IMR-90 (cell line): ENCODE results near the gene RNF227. TPM values are rescaled to one million over a fixed set of nuclear protein-coding genes. Genes with fewer than 3 reads are reported as not detected.

Source experiments
- ATAC-seq: fragments of 200-7000 bp; cut with Tn5 transposase; 2 replicates; pipeline ENCODE4 v1.9.1; 2020; ENCODE audit warnings: low read depth, mild to moderate bottlenecking, moderate library complexity
- BruUV-seq: library from RNA; stranded (reverse); fragments of 400-500 nt; replicated peaks from 2 replicates; lab custom pipeline; 2021; lab: Mats Ljungman, UMichigan
- CTCF ChIA-PET: fragments of 300-600 bp; formaldehyde crosslinking; extraction: SDS; loops from one replicate; lab custom pipeline; 2021; ENCODE audit warnings: antibody characterized with exemption; lab: Yijun Ruan, JAX
- POLR2A ChIA-PET: fragments of 300-600 bp; sonication (Branson Sonifier 250); formaldehyde crosslinking; loops from one replicate; lab custom pipeline; 2022; ENCODE audit warnings: antibody characterized with exemption; ENCODE audit not compliant: unreplicated experiment; lab: Charles Lee
- DNase-seq: peaks from one replicate; pipeline ENCODE4 v3.0.0; 2013
- H2AFZ ChIP-seq: replicated peaks from 2 replicates; pipeline ENCODE3; 2013; ENCODE audit warnings: low read length, mild to moderate bottlenecking; ENCODE audit not compliant: poor library complexity
- H2AK5ac ChIP-seq: 2 replicates; pipeline ENCODE4 v1.6.1; 2013; ENCODE audit warnings: low read depth, low read length, inconsistent platforms
- H2AK9ac ChIP-seq: replicated peaks from 2 replicates; pipeline ENCODE3; 2013; ENCODE audit warnings: mild to moderate bottlenecking, low read depth, low read length, moderate library complexity; ENCODE audit not compliant: poor library complexity
- H2BK120ac ChIP-seq: 2 replicates; pipeline ENCODE4 v1.6.1; 2013; ENCODE audit warnings: low read depth, low read length, inconsistent platforms
- H2BK15ac ChIP-seq: 3 replicates; pipeline ENCODE4 v1.6.1; 2013; ENCODE audit warnings: low read depth, low read length, inconsistent platforms
- H2BK20ac ChIP-seq: 2 replicates; pipeline ENCODE4 v1.6.1; 2013; ENCODE audit warnings: low read depth, mild to moderate bottlenecking, inconsistent platforms, low read length, moderate library complexity
- H2BK5ac ChIP-seq: 2 replicates; pipeline ENCODE4 v1.6.1; 2013; ENCODE audit warnings: mild to moderate bottlenecking, low read depth, low read length, inconsistent platforms; ENCODE audit not compliant: poor library complexity, severe bottlenecking
- H3K14ac ChIP-seq: replicated peaks from 2 replicates; pipeline ENCODE4 v1.6.1; 2013; ENCODE audit warnings: low read depth, low read length, inconsistent platforms
- H3K18ac ChIP-seq: 2 replicates; pipeline ENCODE4 v1.6.1; 2013; ENCODE audit warnings: low read depth, low read length, control low read depth
- H3K23ac ChIP-seq: 2 replicates; pipeline ENCODE4 v1.6.1; 2013; ENCODE audit warnings: low read depth, low read length, inconsistent platforms
- H3K27ac ChIP-seq: 2 replicates; pipeline ENCODE4 v1.5.1; 2013; ENCODE audit warnings: mild to moderate bottlenecking, control low read depth, low read length; ENCODE audit not compliant: insufficient read depth
- H3K27me3 ChIP-seq: 2 replicates; pipeline ENCODE4 v1.6.1; 2013; ENCODE audit warnings: low read length; ENCODE audit not compliant: control insufficient read depth, insufficient read depth
- H3K36me3 ChIP-seq: 2 replicates; pipeline ENCODE4 v1.6.1; 2013; ENCODE audit warnings: low read length, mixed read lengths; ENCODE audit not compliant: control insufficient read depth, insufficient read depth
- H3K4ac ChIP-seq: 2 replicates; pipeline ENCODE4 v1.6.1; 2013; ENCODE audit warnings: low read depth, low read length, inconsistent platforms
- H3K4me1 ChIP-seq: 2 replicates; pipeline ENCODE4 v1.6.1; 2013; ENCODE audit warnings: low read length, mixed read lengths; ENCODE audit not compliant: control insufficient read depth, insufficient read depth
- H3K4me2 ChIP-seq: 2 replicates; pipeline ENCODE4 v1.6.1; 2013; ENCODE audit warnings: low read depth, mild to moderate bottlenecking, control low read depth, low read length, moderate library complexity
- H3K4me3 ChIP-seq: 2 replicates; pipeline ENCODE4 v1.5.1; 2013; ENCODE audit warnings: low read depth, mild to moderate bottlenecking, control low read depth, low read length, moderate library complexity; ENCODE audit not compliant: insufficient read depth
- H3K56ac ChIP-seq: 2 replicates; pipeline ENCODE4 v1.6.1; 2013; ENCODE audit warnings: low read length, inconsistent platforms; ENCODE audit not compliant: insufficient read depth; ENCODE audit errors: extremely low read depth
- H3K79me1 ChIP-seq, 2 experiments: 2 replicates each; pipeline ENCODE4 v1.6.1; 2013; ENCODE audit warnings: low read length in 2 of 2, inconsistent platforms in 1 of 2, low read depth in 1 of 2
- H3K9ac ChIP-seq: 2 replicates; pipeline ENCODE4 v1.6.1; 2013; ENCODE audit warnings: low read depth, low read length, control low read depth
- H3K9me1 ChIP-seq: 2 replicates; pipeline ENCODE4 v1.6.1; 2013; ENCODE audit warnings: low read length, inconsistent platforms; ENCODE audit not compliant: insufficient read depth
- H3K9me3 ChIP-seq: 2 replicates; pipeline ENCODE4 v1.6.1; 2013; ENCODE audit warnings: low read length; ENCODE audit not compliant: control insufficient read depth, insufficient read depth
- H4K20me1 ChIP-seq: 2 replicates; pipeline ENCODE4 v1.6.1; 2013; ENCODE audit warnings: low read length, inconsistent platforms; ENCODE audit not compliant: insufficient read depth
- H4K5ac ChIP-seq: 2 replicates; pipeline ENCODE4 v1.6.1; 2013; ENCODE audit warnings: mild to moderate bottlenecking, low read depth, low read length, control low read depth
- H4K8ac ChIP-seq, 2 experiments: 2 replicates each; pipeline ENCODE4 v1.6.1; 2013; ENCODE audit warnings: low read depth in 2 of 2, low read length in 2 of 2, control low read depth in 1 of 2, inconsistent platforms in 1 of 2
- H4K91ac ChIP-seq: 2 replicates; pipeline ENCODE4 v1.6.1; 2013; ENCODE audit warnings: low read depth, low read length, inconsistent platforms; ENCODE audit not compliant: insufficient read depth
- BHLHE40 ChIP-seq: fragments of 150-350 bp; IDR thresholded peaks from 2 replicates; pipeline ENCODE4 v1.6.1; 2016; ENCODE audit warnings: mild to moderate bottlenecking, low read depth, low read length
- CEBPB ChIP-seq: IDR thresholded peaks from 2 replicates; pipeline ENCODE4 v1.6.1; 2012; ENCODE audit warnings: low read depth, low read length, improper control_type of control experiment
- CHD1 ChIP-seq: IDR thresholded peaks from 2 replicates; pipeline ENCODE4 v1.6.1; 2012; ENCODE audit warnings: low read depth, low read length, improper control_type of control experiment
- CTCF ChIP-seq: conservative IDR thresholded peaks from 2 replicates; pipeline ENCODE4 v1.5.1; 2012; ENCODE audit warnings: mild to moderate bottlenecking, low read depth, low read length, improper control_type of control experiment
- ELK1 ChIP-seq: fragments of 150-350 bp; IDR thresholded peaks from 2 replicates; pipeline ENCODE4 v1.6.1; 2016; ENCODE audit warnings: low read depth, mild to moderate bottlenecking, low read length, moderate library complexity, borderline replicate concordance
- FOS ChIP-seq: fragments of 150-350 bp; IDR thresholded peaks from 2 replicates; pipeline ENCODE4 v1.6.1; 2016; ENCODE audit warnings: low read depth, low read length
- MAFK ChIP-seq: IDR thresholded peaks from 2 replicates; pipeline ENCODE4 v1.6.1; 2012; ENCODE audit warnings: low read depth, low read length, improper control_type of control experiment
- MAZ ChIP-seq: IDR thresholded peaks from 2 replicates; pipeline ENCODE4 v1.6.1; 2012; ENCODE audit warnings: low read depth, mild to moderate bottlenecking, low read length, improper control_type of control experiment, moderate library complexity, borderline replicate concordance
- MXI1 ChIP-seq: IDR thresholded peaks from 2 replicates; pipeline ENCODE4 v1.6.1; 2012; ENCODE audit warnings: low read depth, mild to moderate bottlenecking, low read length, moderate library complexity, borderline replicate concordance
- NFE2L2 ChIP-seq: fragments of 150-350 bp; IDR thresholded peaks from 2 replicates; pipeline ENCODE4 v1.6.1; 2016; ENCODE audit warnings: low read depth, mild to moderate bottlenecking, low read length
- POLR2A ChIP-seq: IDR thresholded peaks from 2 replicates; pipeline ENCODE4 v1.6.1; 2012; ENCODE audit warnings: mild to moderate bottlenecking, low read depth, low read length
- RAD21 ChIP-seq: IDR thresholded peaks from 2 replicates; pipeline ENCODE4 v1.6.1; 2012; ENCODE audit warnings: low read length, improper control_type of control experiment
- RCOR1 ChIP-seq: IDR thresholded peaks from 2 replicates; pipeline ENCODE4 v1.6.1; 2012; ENCODE audit warnings: mild to moderate bottlenecking, low read length, improper control_type of control experiment; ENCODE audit not compliant: insufficient replicate concordance
- RFX5 ChIP-seq: IDR thresholded peaks from 2 replicates; pipeline ENCODE4 v1.8.0; 2012; ENCODE audit warnings: low read depth, mild to moderate bottlenecking, low read length, moderate library complexity
- SMC3 ChIP-seq: fragments of 150-350 bp; IDR thresholded peaks from 2 replicates; pipeline ENCODE4 v1.6.1; 2016; ENCODE audit warnings: low read depth, mild to moderate bottlenecking, antibody characterized with exemption, low read length, moderate library complexity
- WGBS, 2 experiments: methylation state at CpG; one replicate each; pipeline versions ENCODE4 v1.1.5 to v1.1.7; 2013; ENCODE audit warnings: missing lambda C conversion rate in 2 of 2; ENCODE audit not compliant: insufficient read length in 1 of 2; ENCODE audit errors: extremely low coverage in 2 of 2; 5-methylcytosine and 5-hydroxymethylcytosine counted together
- dilution Hi-C: fragments of 300-500 bp; cut with HindIII; formaldehyde crosslinking; loops from one replicate; pipeline ENCODE4 v1.14.3; 2018; ENCODE audit warnings: low sequenced_read_pairs; ENCODE audit not compliant: unreplicated experiment
- in situ Hi-C: fragments of 300-500 bp; cut with MboI; formaldehyde crosslinking; loops from 3 replicates; pipeline ENCODE4 v1.14.3; 2019; ENCODE audit warnings: low sequenced_read_pairs, inconsistent platforms, mixed read lengths
- intact Hi-C: fragments of 100-400 bp; cut with micrococcal nuclease; formaldehyde crosslinking; loops from 2 replicates; pipeline ENCODE4 v1.10.0; 2022
- polyA plus RNA-seq, 3 experiments: library from polyadenylated mRNA; depleted of rRNA; stranded (reverse); fragments of >200 nt; gene quantifications; 2 replicates each; pipeline ENCODE4 v1.2.3, GENCODE V29; 2012; ENCODE audit warnings: low replicate concordance in 1 of 3
- total RNA-seq: library from RNA; depleted of rRNA; stranded (reverse); fragments of >200 nt; gene quantifications from 2 replicates; pipeline ENCODE4 v1.2.3, GENCODE V29; 2012
- TF ChIP-seq, protein P1 (sequence below): fragments of 150-350 bp; IDR thresholded peaks from 2 replicates; pipeline ENCODE4 v1.6.1; 2017; ENCODE audit warnings: mild to moderate bottlenecking, antibody characterized with exemption, low read length, low read depth

RNF227 gene
- total and polyA plus RNA-seq, 2 of the 4 experiments (the other 2 are of a cell fraction) = 1.3 to 3.1 TPM

DNA sequence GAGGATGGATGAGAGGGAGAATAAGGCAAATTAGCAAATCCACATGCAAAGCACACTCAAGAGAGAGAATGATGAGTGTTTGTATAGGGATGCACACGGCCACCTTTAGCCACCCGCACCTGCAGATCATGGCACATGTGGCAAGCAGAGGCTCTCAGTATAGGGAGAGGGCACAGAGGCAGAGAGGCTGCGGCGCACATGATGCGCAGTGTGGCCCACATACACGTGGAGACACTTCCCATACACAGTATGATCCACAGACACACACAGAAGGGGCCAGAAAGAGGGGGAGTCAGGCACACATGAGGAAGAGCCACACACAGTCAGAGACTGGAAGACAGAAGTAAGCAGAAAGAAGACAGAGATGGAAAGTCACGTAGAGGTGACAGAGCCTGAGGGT, 34.0 kb downstream of the RNF227 start:
- ChIA-PET POLR2A (no interaction called here), CTCF (no interaction called here)
- BruUV-seq = no TSS peak
- Histone ChIP-seq H3K4me1 (peaks cover 8% of the 10 kb centered on the region), H3K18ac (no peak overlapping the region), H3K4ac (no peak overlapping the region; the same call in 1 of the 2 replicates), H4K8ac (no peak overlapping the region), H3K14ac (no peak overlapping the region), H3K56ac (no peak overlapping the region), H3K27ac (no peak overlapping the region), H2BK15ac (no peak overlapping the region), H3K9me1 (peaks cover 5% of the 10 kb centered on the region; the same call in 1 of the 2 replicates), H3K4me2 (no peak overlapping the region; the same call in 1 of the 2 replicates), H3K36me3 (peaks cover 17% of the 10 kb centered on the region), H3K27me3 (no peaks in the 10 kb centered on the region), H2BK120ac (no peak overlapping the region), H4K20me1 (no peaks in the 10 kb centered on the region), H2AK5ac (peak overlapping the region; percentile 63), H3K4me3 (no peak overlapping the region), H3K23ac (peak overlapping the region; percentile 24; the same call in 1 of the 2 replicates), H2BK20ac (no peak overlapping the region), H3K9me3 (no peaks in the 10 kb centered on the region), H3K79me1 (peaks cover 4 to 38% of the 10 kb centered on the region in 2 experiments; a peak in 3 of 4 replicates), H3K9ac (no peak overlapping the region), H4K5ac (no peak overlapping the region), H2AK9ac (peak overlapping the region; percentile 6), H2BK5ac (no peak overlapping the region), H4K91ac (no peak overlapping the region), H2AFZ (no peak overlapping the region)
- TF ChIP-seq RCOR1 (no peak), RAD21 (no peak), CEBPB (no peak), NFE2L2 (no peak), CHD1 (no peak), MAZ (no peak), MAFK (no peak), SMC3 (no peak), BHLHE40 (no peak), CTCF (no peak), RFX5 (no peak), MXI1 (no peak), ELK1 (no peak), FOS (no peak), POLR2A (no peak)
- TF ChIP-seq, protein P1, sequence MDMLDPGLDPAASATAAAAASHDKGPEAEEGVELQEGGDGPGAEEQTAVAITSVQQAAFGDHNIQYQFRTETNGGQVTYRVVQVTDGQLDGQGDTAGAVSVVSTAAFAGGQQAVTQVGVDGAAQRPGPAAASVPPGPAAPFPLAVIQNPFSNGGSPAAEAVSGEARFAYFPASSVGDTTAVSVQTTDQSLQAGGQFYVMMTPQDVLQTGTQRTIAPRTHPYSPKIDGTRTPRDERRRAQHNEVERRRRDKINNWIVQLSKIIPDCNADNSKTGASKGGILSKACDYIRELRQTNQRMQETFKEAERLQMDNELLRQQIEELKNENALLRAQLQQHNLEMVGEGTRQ = no peak
- in situ Hi-C loops (no loop called here), intact Hi-C loops (no loop called here), dilution Hi-C loops (no loop called here)
- DNase-seq = no peak
- WGBS, 2 experiments = no CpG with 5 or more reads among the region's 7 CpGs
- no peak for ATAC-seq
